Liver (tissue), 3 donors: ENCODE results near the gene MYMK.

ENCODE experiments used
- FOXA1 ChIP-seq: IDR thresholded peaks from 2 replicates; pipeline ENCODE4 v1.6.1; 2016; ENCODE audit warnings: antibody characterized with exemption
- FOXA2 ChIP-seq: IDR thresholded peaks from 2 replicates; pipeline ENCODE4 v1.6.1; 2016; ENCODE audit warnings: antibody characterized with exemption
- RAD21 ChIP-seq, 2 donors: IDR thresholded peaks; 2 replicates each; pipeline ENCODE4 v1.6.1; 2016; ENCODE audit warnings: antibody characterized with exemption in 2 of 2, mild to moderate bottlenecking in 2 of 2
- RXRA ChIP-seq, 2 donors: IDR thresholded peaks; 2 replicates each; pipeline ENCODE4 v1.6.1; 2017 to 2018; ENCODE audit warnings: antibody characterized with exemption in 2 of 2, mild to moderate bottlenecking in 1 of 2
- SP1 ChIP-seq: IDR thresholded peaks from 2 replicates; pipeline ENCODE4 v1.6.1; 2018; ENCODE audit warnings: antibody characterized with exemption, mild to moderate bottlenecking
- TAF1 ChIP-seq: conservative IDR thresholded peaks from 2 replicates; pipeline ENCODE4 v1.6.1; 2016; ENCODE audit warnings: antibody characterized with exemption, mild to moderate bottlenecking
- YY1 ChIP-seq: IDR thresholded peaks from 2 replicates; pipeline ENCODE4 v1.6.1; 2016; ENCODE audit warnings: antibody characterized with exemption, mild to moderate bottlenecking
- TF ChIP-seq, protein P1 (sequence below): fragments of 150-350 bp; IDR thresholded peaks from 2 replicates; pipeline ENCODE4 v1.5.1; 2017; ENCODE audit warnings: improper control_type of control experiment, low read depth, low read length; ENCODE audit not compliant: missing input control
- TF ChIP-seq, protein P2 (sequence below): IDR thresholded peaks from 2 replicates; pipeline ENCODE4 v1.6.1; 2016; ENCODE audit warnings: antibody characterized with exemption
- TF ChIP-seq, protein P3 (sequence below): IDR thresholded peaks from 2 replicates; pipeline ENCODE4 v1.6.1; 2016; ENCODE audit warnings: antibody characterized with exemption, mild to moderate bottlenecking
- donor health status: healthy.
- donor health status: healthy.

DNA sequence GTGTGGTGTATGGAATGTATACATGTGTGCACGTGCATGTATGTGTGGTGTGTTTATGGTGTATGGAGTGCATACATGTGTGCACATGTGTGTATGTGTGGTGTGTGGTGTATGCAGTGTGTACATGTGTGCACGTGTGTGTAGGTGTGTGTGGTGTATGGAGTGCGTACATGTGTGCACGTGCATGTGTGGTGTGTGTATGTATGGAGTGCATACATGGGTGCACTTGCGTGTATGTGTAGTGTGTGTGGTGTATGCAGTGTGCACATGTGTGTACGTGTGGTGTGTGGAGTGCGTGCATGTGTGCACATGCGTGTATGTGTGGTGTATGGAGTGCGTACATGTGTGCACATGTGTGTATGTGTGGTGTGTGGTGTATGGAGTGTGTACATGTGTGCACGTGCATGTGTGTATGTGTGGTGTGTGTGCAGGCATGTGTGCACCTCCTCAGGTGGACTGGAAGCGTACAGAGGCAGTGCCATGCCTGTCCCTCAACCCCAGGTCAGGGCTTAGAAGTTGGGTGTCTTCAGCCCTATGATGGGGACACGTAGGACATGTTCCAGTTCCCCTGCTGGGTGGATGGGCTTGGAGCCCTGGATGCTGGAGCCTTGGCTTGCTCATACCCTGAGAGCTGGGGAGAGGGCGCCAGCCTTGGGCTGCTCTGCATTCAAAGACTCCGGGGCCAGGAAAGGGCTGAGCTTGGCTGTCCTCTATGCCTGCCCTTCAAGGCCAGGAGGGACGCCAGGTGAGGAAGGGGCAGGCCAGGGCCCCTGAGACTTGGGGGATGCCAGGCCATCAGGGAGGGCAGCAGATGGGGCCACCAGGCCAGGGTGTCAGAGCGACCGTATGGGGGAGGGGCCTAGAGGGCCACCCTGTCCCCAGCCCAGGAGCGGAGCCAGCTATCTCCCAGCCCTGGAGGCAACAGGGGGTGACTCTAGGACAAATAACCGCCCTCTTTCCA is 12.2 kb downstream of the MYMK start:
- TF ChIP-seq SP1 (no peak), TAF1 (no peak), YY1 (no peak), FOXA1 (no peak), FOXA2 (no peak), RXRA (IDR thresholded peaks at IDR 0.05) (no peak), RAD21 (IDR thresholded peaks at IDR 0.05) (no peak)
- TF ChIP-seq, protein P1, sequence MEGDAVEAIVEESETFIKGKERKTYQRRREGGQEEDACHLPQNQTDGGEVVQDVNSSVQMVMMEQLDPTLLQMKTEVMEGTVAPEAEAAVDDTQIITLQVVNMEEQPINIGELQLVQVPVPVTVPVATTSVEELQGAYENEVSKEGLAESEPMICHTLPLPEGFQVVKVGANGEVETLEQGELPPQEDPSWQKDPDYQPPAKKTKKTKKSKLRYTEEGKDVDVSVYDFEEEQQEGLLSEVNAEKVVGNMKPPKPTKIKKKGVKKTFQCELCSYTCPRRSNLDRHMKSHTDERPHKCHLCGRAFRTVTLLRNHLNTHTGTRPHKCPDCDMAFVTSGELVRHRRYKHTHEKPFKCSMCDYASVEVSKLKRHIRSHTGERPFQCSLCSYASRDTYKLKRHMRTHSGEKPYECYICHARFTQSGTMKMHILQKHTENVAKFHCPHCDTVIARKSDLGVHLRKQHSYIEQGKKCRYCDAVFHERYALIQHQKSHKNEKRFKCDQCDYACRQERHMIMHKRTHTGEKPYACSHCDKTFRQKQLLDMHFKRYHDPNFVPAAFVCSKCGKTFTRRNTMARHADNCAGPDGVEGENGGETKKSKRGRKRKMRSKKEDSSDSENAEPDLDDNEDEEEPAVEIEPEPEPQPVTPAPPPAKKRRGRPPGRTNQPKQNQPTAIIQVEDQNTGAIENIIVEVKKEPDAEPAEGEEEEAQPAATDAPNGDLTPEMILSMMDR = no peak
- TF ChIP-seq, protein P2, sequence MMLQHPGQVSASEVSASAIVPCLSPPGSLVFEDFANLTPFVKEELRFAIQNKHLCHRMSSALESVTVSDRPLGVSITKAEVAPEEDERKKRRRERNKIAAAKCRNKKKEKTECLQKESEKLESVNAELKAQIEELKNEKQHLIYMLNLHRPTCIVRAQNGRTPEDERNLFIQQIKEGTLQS = no peak
- TF ChIP-seq, protein P3, sequence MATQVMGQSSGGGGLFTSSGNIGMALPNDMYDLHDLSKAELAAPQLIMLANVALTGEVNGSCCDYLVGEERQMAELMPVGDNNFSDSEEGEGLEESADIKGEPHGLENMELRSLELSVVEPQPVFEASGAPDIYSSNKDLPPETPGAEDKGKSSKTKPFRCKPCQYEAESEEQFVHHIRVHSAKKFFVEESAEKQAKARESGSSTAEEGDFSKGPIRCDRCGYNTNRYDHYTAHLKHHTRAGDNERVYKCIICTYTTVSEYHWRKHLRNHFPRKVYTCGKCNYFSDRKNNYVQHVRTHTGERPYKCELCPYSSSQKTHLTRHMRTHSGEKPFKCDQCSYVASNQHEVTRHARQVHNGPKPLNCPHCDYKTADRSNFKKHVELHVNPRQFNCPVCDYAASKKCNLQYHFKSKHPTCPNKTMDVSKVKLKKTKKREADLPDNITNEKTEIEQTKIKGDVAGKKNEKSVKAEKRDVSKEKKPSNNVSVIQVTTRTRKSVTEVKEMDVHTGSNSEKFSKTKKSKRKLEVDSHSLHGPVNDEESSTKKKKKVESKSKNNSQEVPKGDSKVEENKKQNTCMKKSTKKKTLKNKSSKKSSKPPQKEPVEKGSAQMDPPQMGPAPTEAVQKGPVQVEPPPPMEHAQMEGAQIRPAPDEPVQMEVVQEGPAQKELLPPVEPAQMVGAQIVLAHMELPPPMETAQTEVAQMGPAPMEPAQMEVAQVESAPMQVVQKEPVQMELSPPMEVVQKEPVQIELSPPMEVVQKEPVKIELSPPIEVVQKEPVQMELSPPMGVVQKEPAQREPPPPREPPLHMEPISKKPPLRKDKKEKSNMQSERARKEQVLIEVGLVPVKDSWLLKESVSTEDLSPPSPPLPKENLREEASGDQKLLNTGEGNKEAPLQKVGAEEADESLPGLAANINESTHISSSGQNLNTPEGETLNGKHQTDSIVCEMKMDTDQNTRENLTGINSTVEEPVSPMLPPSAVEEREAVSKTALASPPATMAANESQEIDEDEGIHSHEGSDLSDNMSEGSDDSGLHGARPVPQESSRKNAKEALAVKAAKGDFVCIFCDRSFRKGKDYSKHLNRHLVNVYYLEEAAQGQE = no peak
